CD4-positive, alpha-beta T cell (primary cell): ENCODE measurements around the gene CRYBB1. TPM values are rescaled to one million over a fixed set of nuclear protein-coding genes. Genes with fewer than 3 reads are reported as not detected.

Source experiments
- ATAC-seq: fragments of 200-7000 bp; cut with Tn5 transposase; one replicate; pipeline ENCODE4 v1.10.0; 2022; ENCODE audit warnings: mild to moderate bottlenecking; ENCODE audit not compliant: poor library complexity
- CTCF ChIA-PET: fragments of 350-600 bp; sonication (Branson Sonifier 250); formaldehyde crosslinking; loops from one replicate; lab custom pipeline; 2021; ENCODE audit warnings: antibody characterized with exemption, inconsistent platforms; lab: Charles Lee
- POLR2A ChIA-PET: fragments of 350-600 bp; sonication (Branson Sonifier 250); formaldehyde crosslinking; loops from one replicate; lab custom pipeline; 2021; ENCODE audit warnings: antibody characterized with exemption, inconsistent platforms; lab: Charles Lee
- DNase-seq, 14 experiments: peaks; one replicate each; pipeline ENCODE4 v3.0.0-alpha.2; 2013 to 2020; ENCODE audit warnings: mixed read lengths in 2 of 14
- H3K27ac ChIP-seq, 2 donors: one replicate each; pipeline versions ENCODE4 v1.5.1 to v1.7.0; 2013; ENCODE audit warnings: low read length in 2 of 2, low read depth in 1 of 2, mild to moderate bottlenecking in 1 of 2
- H3K27me3 ChIP-seq, 2 experiments: 1 replicate in 1 of 2; 2 replicates in 1 of 2; pipeline versions ENCODE4 v1.6.1 to v1.7.0; 2013; ENCODE audit warnings: low read length in 2 of 2, control low read depth in 1 of 2, mild to moderate bottlenecking in 1 of 2, moderate library complexity in 1 of 2; ENCODE audit not compliant: insufficient read depth in 2 of 2, control insufficient read depth in 1 of 2
- H3K36me3 ChIP-seq: one replicate; pipeline ENCODE4 v1.6.1; 2013; ENCODE audit warnings: low read length, control low read depth; ENCODE audit not compliant: insufficient read depth
- H3K4me1 ChIP-seq: one replicate; pipeline ENCODE4 v1.6.1; 2013; ENCODE audit warnings: low read length, control low read depth; ENCODE audit not compliant: insufficient read depth
- H3K4me3 ChIP-seq: one replicate; pipeline ENCODE4 v1.5.1; 2013; ENCODE audit warnings: mild to moderate bottlenecking, low read length, moderate library complexity
- H3K9me3 ChIP-seq, 2 experiments: 1 replicate in 1 of 2; 2 replicates in 1 of 2; pipeline versions ENCODE4 v1.6.1 to v1.7.0; 2013; ENCODE audit warnings: low read length in 2 of 2, mild to moderate bottlenecking in 2 of 2, control low read depth in 1 of 2, moderate library complexity in 1 of 2; ENCODE audit not compliant: control insufficient read depth in 1 of 2, insufficient read depth in 1 of 2
- H3K27ac Mint-ChIP-seq: one replicate; pipeline ENCODE4 v1.8.0; 2020; ENCODE audit warnings: mixed read lengths
- H3K27me3 Mint-ChIP-seq: one replicate; pipeline ENCODE4 v1.8.0; 2021; ENCODE audit warnings: mixed read lengths
- H3K36me3 Mint-ChIP-seq: one replicate; pipeline ENCODE4 v1.8.0; 2021; ENCODE audit warnings: low read depth, mixed read lengths
- H3K4me1 Mint-ChIP-seq: one replicate; pipeline ENCODE4 v1.8.0; 2021; ENCODE audit warnings: low read depth, mixed read lengths
- H3K4me3 Mint-ChIP-seq: one replicate; pipeline ENCODE4 v1.8.0; 2020; ENCODE audit warnings: mild to moderate bottlenecking, mixed read lengths
- H3K9me3 Mint-ChIP-seq: one replicate; pipeline ENCODE4 v1.8.0; 2020; ENCODE audit warnings: mixed read lengths
- intact Hi-C, 2 experiments: fragments of 100-400 bp; cut with DNase I in 1 of 2; cut with micrococcal nuclease in 1 of 2; formaldehyde crosslinking; loops; one replicate each; pipeline versions ENCODE4 v1.15.1 to v1.9.0; 2023 to 2025; cut with DNase I, micrococcal nuclease
- total RNA-seq, 174 experiments: library from RNA in 2 of 174; stranded (reverse) in 2 of 174; gene quantifications; one replicate each; pipeline ENCODE4 v1.2.3 and lab custom pipeline; 2021 to 2026
- TF ChIP-seq, protein P1 (sequence below): fragments of 200-600 bp; IDR thresholded peaks from one replicate; pipeline ENCODE4 v1.8.0; 2022; ENCODE audit warnings: antibody characterized with exemption, mild to moderate bottlenecking

Gene CRYBB1
- total RNA-seq, 2 experiments from 2014 or later = not detected

DNA sequence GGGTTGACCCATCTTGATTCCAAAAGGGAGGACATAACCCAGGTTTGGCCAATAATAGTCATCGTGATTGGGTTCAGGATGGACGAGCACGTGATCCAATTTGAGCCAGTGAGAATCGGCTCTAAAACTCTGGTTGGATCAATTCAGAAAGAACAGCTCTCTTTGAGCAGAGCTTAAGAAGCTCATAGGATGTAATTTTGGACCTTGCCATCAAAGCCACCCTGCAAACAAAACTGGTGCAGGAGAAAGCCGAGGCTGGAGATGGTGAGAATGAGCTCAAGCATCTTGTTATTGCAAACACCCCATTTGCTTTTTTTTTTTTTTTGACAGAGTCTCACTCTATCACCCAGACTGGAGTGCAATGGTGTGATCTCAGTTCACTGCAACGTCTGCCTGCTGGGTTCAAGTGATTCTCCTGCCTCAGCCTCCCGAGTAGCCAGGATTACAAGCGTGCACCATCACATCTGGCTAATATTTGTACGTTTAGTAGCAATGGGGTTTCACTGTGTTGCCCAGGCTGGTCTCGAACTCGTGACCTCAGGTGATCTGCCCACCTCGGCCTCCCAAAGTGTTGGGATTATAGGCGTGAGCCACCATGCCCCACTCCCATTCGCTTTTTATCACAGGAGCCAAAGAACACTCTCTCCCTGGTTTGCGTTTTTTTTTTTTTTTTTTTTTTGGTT, 25.7 kb upstream of the CRYBB1 start:
- no peak for ATAC-seq
- POLR2A ChIA-PET = interaction anchor here (1.0 to 3.3 kb wide), 4 partner anchors 16 to 160 kb away, joined by 3 to 17 read pairs (median 3); partner anchors contain the start of genes HPS4 and SRRD

DNA sequence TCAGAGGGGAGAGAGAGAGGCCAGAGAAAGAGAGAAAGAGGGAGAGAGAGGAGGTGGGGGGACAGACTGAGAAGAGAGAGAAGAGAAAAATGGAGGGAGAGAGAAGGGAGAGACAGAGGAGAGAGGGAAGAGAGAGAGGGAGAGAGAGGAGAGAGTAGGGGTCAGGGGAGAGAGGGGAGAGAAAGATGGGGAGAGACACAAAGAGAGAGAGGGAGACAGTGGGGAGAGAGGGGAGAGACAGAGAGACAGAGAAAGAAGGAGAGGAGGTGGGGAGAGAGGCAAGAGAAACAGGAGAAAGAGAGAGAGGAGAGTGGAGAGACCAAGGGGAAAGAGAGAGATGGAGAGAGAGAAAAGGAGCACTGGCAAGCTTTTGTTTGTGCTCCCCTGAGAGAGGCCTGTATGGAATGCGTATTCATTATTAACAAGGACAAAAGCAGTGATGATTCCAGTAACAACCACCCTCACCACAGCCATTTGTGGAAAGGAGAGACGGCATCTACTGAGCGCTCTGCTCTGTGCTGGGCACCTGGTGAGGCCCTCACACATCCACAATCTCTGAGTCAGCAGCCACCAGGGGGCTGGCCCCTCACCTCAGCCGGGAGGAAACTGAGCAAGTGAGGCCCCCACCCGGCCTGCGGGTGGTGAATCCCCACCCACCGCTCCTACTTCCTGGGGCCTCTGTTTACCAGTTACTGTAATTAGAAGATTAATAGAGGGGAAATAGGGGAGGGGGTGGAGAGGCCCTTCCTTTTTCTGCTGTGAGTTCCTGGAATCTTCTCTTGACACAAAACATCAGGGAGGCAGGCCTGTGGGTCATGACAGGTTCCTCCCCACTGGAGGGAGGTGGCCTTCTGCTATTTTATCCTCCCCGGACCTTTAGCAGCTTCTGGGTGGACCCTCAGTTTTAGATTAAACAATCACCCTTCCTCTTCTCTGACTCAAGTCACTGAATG, 24.9 kb upstream of the CRYBB1 start:
- Histone ChIP-seq H3K9me3 (no peaks in the 10 kb centered on the region), H3K4me1 (peaks cover 62% of the 10 kb centered on the region), H3K27ac (peak overlapping the region; percentile 45 to 77), H3K4me3 (peak overlapping the region; percentile 10), H3K27me3 (no peaks in the 10 kb centered on the region), H3K36me3 (no peaks in the 10 kb centered on the region)
- TF ChIP-seq, protein P1, sequence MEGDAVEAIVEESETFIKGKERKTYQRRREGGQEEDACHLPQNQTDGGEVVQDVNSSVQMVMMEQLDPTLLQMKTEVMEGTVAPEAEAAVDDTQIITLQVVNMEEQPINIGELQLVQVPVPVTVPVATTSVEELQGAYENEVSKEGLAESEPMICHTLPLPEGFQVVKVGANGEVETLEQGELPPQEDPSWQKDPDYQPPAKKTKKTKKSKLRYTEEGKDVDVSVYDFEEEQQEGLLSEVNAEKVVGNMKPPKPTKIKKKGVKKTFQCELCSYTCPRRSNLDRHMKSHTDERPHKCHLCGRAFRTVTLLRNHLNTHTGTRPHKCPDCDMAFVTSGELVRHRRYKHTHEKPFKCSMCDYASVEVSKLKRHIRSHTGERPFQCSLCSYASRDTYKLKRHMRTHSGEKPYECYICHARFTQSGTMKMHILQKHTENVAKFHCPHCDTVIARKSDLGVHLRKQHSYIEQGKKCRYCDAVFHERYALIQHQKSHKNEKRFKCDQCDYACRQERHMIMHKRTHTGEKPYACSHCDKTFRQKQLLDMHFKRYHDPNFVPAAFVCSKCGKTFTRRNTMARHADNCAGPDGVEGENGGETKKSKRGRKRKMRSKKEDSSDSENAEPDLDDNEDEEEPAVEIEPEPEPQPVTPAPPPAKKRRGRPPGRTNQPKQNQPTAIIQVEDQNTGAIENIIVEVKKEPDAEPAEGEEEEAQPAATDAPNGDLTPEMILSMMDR = peak; percentile 58
- Mint-ChIP-seq H3K4me1 (peaks cover 56% of the 10 kb centered on the region), H3K9me3 (no peaks in the 10 kb centered on the region), H3K27me3 (no peaks in the 10 kb centered on the region), H3K4me3 (no peak overlapping the region), H3K27ac (peak overlapping the region; percentile 76), H3K36me3 (no peaks in the 10 kb centered on the region)
- ChIA-PET POLR2A (interaction anchor here (1.1 to 3.3 kb wide), 3 partner anchors 52 to 159 kb away, joined by 3 to 17 read pairs (median 4); partner anchors contain the start of genes HPS4, SRRD and TFIP11), CTCF (interaction anchor here (0.9 to 1.5 kb wide), 6 partner anchors 13 to 152 kb away, joined by 3 to 7 read pairs (median 4); no protein-coding TSS in a partner anchor)
- ATAC-seq = peak; percentile 51
- peak in 13 of 14 experiments; percentile 25 to 90 (median 69) for DNase-seq
- intact Hi-C loops = no loop called here

More for the DNA sequence above, 25.7 kb upstream of the CRYBB1 start:
- H3K4me3 ChIP-seq = no peak overlapping the region
- no peak overlapping the region for H3K4me3 Mint-ChIP-seq
- no peaks in the 10 kb centered on the region for H3K9me3 ChIP-seq
- CTCF ChIA-PET = interaction anchor here (0.9 to 1.5 kb wide), 4 partner anchors 12 to 152 kb away, joined by 3 to 4 read pairs (median 4); no protein-coding TSS in a partner anchor
- H3K4me1 Mint-ChIP-seq = peaks cover 64% of the 10 kb centered on the region
- H3K27ac ChIP-seq = peak overlapping the region; percentile 45 to 77
- H3K36me3 ChIP-seq = no peaks in the 10 kb centered on the region
- H3K9me3 Mint-ChIP-seq = no peaks in the 10 kb centered on the region
- no peaks in the 10 kb centered on the region for H3K27me3 Mint-ChIP-seq
- H3K27ac Mint-ChIP-seq = peak overlapping the region; percentile 76
- no peaks in the 10 kb centered on the region for H3K27me3 ChIP-seq
- no peaks in the 10 kb centered on the region for H3K36me3 Mint-ChIP-seq
- TF ChIP-seq, protein P1 = no peak
- peak in 2 of 14 experiments; percentile 36 to 42 for DNase-seq
- H3K4me1 ChIP-seq = peaks cover 70% of the 10 kb centered on the region
- intact Hi-C loops = no loop called here

DNA sequence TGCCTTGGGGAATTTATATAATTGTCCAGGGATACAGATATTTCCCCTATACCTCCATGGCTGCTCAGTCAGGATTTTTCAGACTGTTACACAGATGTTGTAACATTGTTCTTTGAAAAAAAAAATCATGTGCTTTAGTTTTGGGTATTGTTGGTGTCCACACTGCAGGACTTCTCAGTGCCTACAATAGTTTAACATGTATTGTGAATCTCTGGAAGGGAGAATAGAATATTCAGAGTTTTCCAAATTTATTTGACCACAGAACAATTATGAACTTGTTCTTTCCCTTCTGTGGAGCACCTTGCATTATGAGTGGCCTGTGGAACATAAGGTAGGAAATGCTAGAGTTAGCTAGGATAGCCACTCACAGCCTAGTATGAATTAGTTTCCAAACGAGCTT, 18.5 kb upstream of the CRYBB1 start:
- no peaks in the 10 kb centered on the region for H3K27me3 Mint-ChIP-seq
- no peak overlapping the region for H3K4me3 Mint-ChIP-seq
- intact Hi-C loops = no loop called here
- Histone ChIP-seq H3K27ac (no peak overlapping the region), H3K27me3 (no peaks in the 10 kb centered on the region), H3K9me3 (no peaks in the 10 kb centered on the region), H3K4me3 (no peak overlapping the region), H3K4me1 (peaks cover 3% of the 10 kb centered on the region), H3K36me3 (no peaks in the 10 kb centered on the region)
- H3K9me3 Mint-ChIP-seq = no peaks in the 10 kb centered on the region
- H3K36me3 Mint-ChIP-seq = no peaks in the 10 kb centered on the region
- CTCF ChIA-PET = no interaction called here
- H3K4me1 Mint-ChIP-seq = no peaks in the 10 kb centered on the region
- no peak for ATAC-seq
- H3K27ac Mint-ChIP-seq = no peak overlapping the region
- TF ChIP-seq, protein P1 = no peak
- POLR2A ChIA-PET = no interaction called here
- DNase-seq = no peak
